Activated T-helper 2 cell treated with anti-CD3 and anti-CD28 coated beads, Interferon-gamma antibody, Interleukin-2, Interleukin-4, amounts not matched to agents 10 μg/mL and 5 μg/mL and 100 μg/mL, durations not matched to agents 14 hours and 24 hours and 36 hours (primary cell): ENCODE data around the gene S100A7A. TPM values are rescaled to one million over a fixed set of nuclear protein-coding genes. Genes with fewer than 3 reads are reported as not detected.
A peak's percentile ranks its signal among the peaks of the same experiment; 100 is the strongest.
"Not testable (repeated sequence)": the region's sequence is repeated elsewhere in the genome, so short reads cannot be mapped to it uniquely, and the experiment has no call there.

Experiments
- DNase-seq: peaks from one replicate; pipeline ENCODE4 v3.0.0; 2021; ENCODE audit warnings: low spot score
- H3K27ac Mint-ChIP-seq: one replicate; pipeline ENCODE4 v1.8.0; 2021; ENCODE audit warnings: mixed read lengths
- H3K27me3 Mint-ChIP-seq: one replicate; pipeline ENCODE4 v1.8.0; 2021; ENCODE audit warnings: low read depth, mixed read lengths
- H3K36me3 Mint-ChIP-seq: one replicate; pipeline ENCODE4 v1.8.0; 2021; ENCODE audit warnings: low read depth, mixed read lengths
- H3K4me1 Mint-ChIP-seq: one replicate; pipeline ENCODE4 v1.8.0; 2021; ENCODE audit warnings: low read depth, mixed read lengths
- H3K4me3 Mint-ChIP-seq: one replicate; pipeline ENCODE4 v1.8.0; 2021; ENCODE audit warnings: low read depth, mild to moderate bottlenecking, moderate library complexity, mixed read lengths
- H3K9me3 Mint-ChIP-seq: one replicate; pipeline ENCODE4 v1.8.0; 2021; ENCODE audit warnings: mixed read lengths
- intact Hi-C: fragments of 100-400 bp; cut with micrococcal nuclease; formaldehyde crosslinking; loops from one replicate; pipeline ENCODE4 v1.15.1; 2023
- total RNA-seq: library from RNA; stranded (reverse); gene quantifications from 2 replicates; pipeline ENCODE4 v1.2.3, GENCODE V29; 2022

Gene S100A7A
- total RNA-seq, 1 donor from 2014 or later, result not detected

GRCh38 chr1:153397924-153398651 is 18.2 kb upstream of the S100A7A start:
- Mint-ChIP-seq H3K4me3 (no peak overlapping the region), H3K9me3 (no peaks in the 10 kb centered on the region), H3K36me3 (no peaks in the 10 kb centered on the region), H3K4me1 (no peaks in the 10 kb centered on the region), H3K27ac (no peak overlapping the region), H3K27me3 (no peaks in the 10 kb centered on the region)
- intact Hi-C loops, result no loop called here
- no peak for DNase-seq

- intact Hi-C loops, result loop anchor here (10.0 kb wide), 1 partner anchor 45 kb away; the partner anchor contains the start of gene S100A9
- H3K27me3 Mint-ChIP-seq, result peaks cover under 1% of the 10 kb centered on the region
- H3K4me3 Mint-ChIP-seq, result no peak overlapping the region
- no peaks in the 10 kb centered on the region for H3K9me3 Mint-ChIP-seq
- H3K4me1 Mint-ChIP-seq, result peaks cover under 1% of the 10 kb centered on the region
- no peaks in the 10 kb centered on the region for H3K36me3 Mint-ChIP-seq
- no peak for DNase-seq
- no peak overlapping the region for H3K27ac Mint-ChIP-seq
These were observed 16.8 kb upstream of the S100A7A start for GRCh38 chr1:153399401-153400055.

- Mint-ChIP-seq H3K4me1 (peaks cover 3% of the 10 kb centered on the region), H3K4me3 (no peak overlapping the region), H3K27ac (no peak overlapping the region), H3K36me3 (no peaks in the 10 kb centered on the region), H3K9me3 (no peaks in the 10 kb centered on the region), H3K27me3 (peaks cover 3% of the 10 kb centered on the region)
- intact Hi-C loops, result loop anchor here (10.0 kb wide), 1 partner anchor 45 kb away; the partner anchor contains the start of gene S100A9
- DNase-seq, result no peak
These were observed 16.1 kb upstream of the S100A7A start for GRCh38 chr1:153400244-153400643.

GRCh38 chr1:153401461-153401860 is 14.9 kb upstream of the S100A7A start:
- intact Hi-C loops, result loop anchor here (10.0 kb wide), 1 partner anchor 47 kb away; the partner anchor contains the start of gene S100A9
- Mint-ChIP-seq H3K27me3 (peaks cover 3% of the 10 kb centered on the region), H3K27ac (no peak overlapping the region), H3K36me3 (no peaks in the 10 kb centered on the region), H3K4me3 (no peak overlapping the region), H3K9me3 (no peaks in the 10 kb centered on the region), H3K4me1 (peaks cover 3% of the 10 kb centered on the region)
- DNase-seq, result no peak

- peaks cover 3% of the 10 kb centered on the region for H3K27me3 Mint-ChIP-seq
- no peaks in the 10 kb centered on the region for H3K36me3 Mint-ChIP-seq
- H3K27ac Mint-ChIP-seq, result no peak overlapping the region
- no peak overlapping the region for H3K4me3 Mint-ChIP-seq
- H3K4me1 Mint-ChIP-seq, result peaks cover 3% of the 10 kb centered on the region
- intact Hi-C loops, result loop anchor here (10.0 kb wide), 1 partner anchor 47 kb away; the partner anchor contains the start of gene S100A9
- H3K9me3 Mint-ChIP-seq, result no peaks in the 10 kb centered on the region
- DNase-seq, result no peak
These were observed 14.1 kb upstream of the S100A7A start for GRCh38 chr1:153402226-153402625.

GRCh38 chr1:153403421-153404085 is 12.8 kb upstream of the S100A7A start:
- no peak overlapping the region for H3K4me3 Mint-ChIP-seq
- intact Hi-C loops, result loop anchor here (10.0 kb wide), 1 partner anchor 49 kb away; the partner anchor contains the start of gene S100A9
- no peak overlapping the region for H3K27ac Mint-ChIP-seq
- no peaks in the 10 kb centered on the region for H3K36me3 Mint-ChIP-seq
- H3K27me3 Mint-ChIP-seq, result peaks cover 5% of the 10 kb centered on the region
- peaks cover 3% of the 10 kb centered on the region for H3K4me1 Mint-ChIP-seq
- H3K9me3 Mint-ChIP-seq, result no peaks in the 10 kb centered on the region
- DNase-seq, result no peak

- no peak for DNase-seq
- intact Hi-C loops, result loop anchor here (10.0 kb wide), 1 partner anchor 49 kb away; the partner anchor contains the start of gene S100A9
- H3K4me3 Mint-ChIP-seq, result no peak overlapping the region
- H3K9me3 Mint-ChIP-seq, result no peaks in the 10 kb centered on the region
- no peak overlapping the region for H3K27ac Mint-ChIP-seq
- no peaks in the 10 kb centered on the region for H3K36me3 Mint-ChIP-seq
- H3K4me1 Mint-ChIP-seq, result peaks cover 3% of the 10 kb centered on the region
- peaks cover 6% of the 10 kb centered on the region for H3K27me3 Mint-ChIP-seq
These were observed 12.2 kb upstream of the S100A7A start for GRCh38 chr1:153404086-153404635.

- no peak overlapping the region for H3K27ac Mint-ChIP-seq
- DNase-seq, result peak; percentile 27
- peaks cover 7% of the 10 kb centered on the region for H3K27me3 Mint-ChIP-seq
- no peaks in the 10 kb centered on the region for H3K9me3 Mint-ChIP-seq
- H3K4me1 Mint-ChIP-seq, result peaks cover 3% of the 10 kb centered on the region
- intact Hi-C loops, result loop anchor here (10.0 kb wide), 1 partner anchor 50 kb away; the partner anchor contains the start of gene S100A9
- no peaks in the 10 kb centered on the region for H3K36me3 Mint-ChIP-seq
- H3K4me3 Mint-ChIP-seq, result no peak overlapping the region
These were observed 11.6 kb upstream of the S100A7A start for GRCh38 chr1:153404768-153405167.

- not testable (repeated sequence) for H3K27ac Mint-ChIP-seq, DNase-seq, H3K4me3 Mint-ChIP-seq, H3K36me3 Mint-ChIP-seq, H3K27me3 Mint-ChIP-seq, H3K9me3 Mint-ChIP-seq, H3K4me1 Mint-ChIP-seq
- intact Hi-C loops, result loop anchor here (10.0 kb wide), 1 partner anchor 51 kb away; the partner anchor contains the start of gene S100A9
These were observed 10.3 kb upstream of the S100A7A start for GRCh38 chr1:153405825-153406599.

GRCh38 chr1:153407274-153407673 is 9.0 kb upstream of the S100A7A start:
- H3K4me3 Mint-ChIP-seq, H3K27ac Mint-ChIP-seq, H3K27me3 Mint-ChIP-seq, DNase-seq, H3K9me3 Mint-ChIP-seq, H3K36me3 Mint-ChIP-seq, H3K4me1 Mint-ChIP-seq: not testable (repeated sequence)
- intact Hi-C loops, result loop anchor here (10.0 kb wide), 1 partner anchor 52 kb away; the partner anchor contains the start of gene S100A9

GRCh38 chr1:153413961-153414360 is 2.4 kb upstream of the S100A7A start:
- H3K9me3 Mint-ChIP-seq, H3K36me3 Mint-ChIP-seq, H3K4me3 Mint-ChIP-seq, DNase-seq, H3K27me3 Mint-ChIP-seq, H3K27ac Mint-ChIP-seq, H3K4me1 Mint-ChIP-seq, intact Hi-C loops: not testable (repeated sequence)
